ENCODE measurements around the gene SLC66A1.

- TF ChIP-seq POLR2A (IDR thresholded peaks at IDR 0.05; ENCODE audit: low read length) = no peak
- TF ChIP-seq GATA1 (IDR thresholded peaks at IDR 0.05; ENCODE audit: low read depth, low read length) = no peak
These were observed 36.5 kb downstream of the SLC66A1 start for GRCh38 chr1:19348441-19349198.

Measured in erythroblast (primary cell).